ENCODE results near the gene PSMC3.

The PSMC3 gene

GRCh38 chr11:47426062-47426956 is at the start of gene PSMC3:
Gene PSMC3 (minus strand): TSS chr11:47426439. CDS start chr11:47426279, 160 bp downstream.
- peak; percentile 99 for DNase-seq (ENCODE audit: low read depth, low spot score)

- no peak for DNase-seq (ENCODE audit: low read depth, low spot score)
Observed at GRCh38 chr11:47470671-47471070, 44.4 kb upstream of the PSMC3 start.

GRCh38 chr11:47469361-47470179 is 43.3 kb upstream of the PSMC3 start:
- no peak for DNase-seq (ENCODE audit: low read depth, low spot score)

- peak; percentile 27 for DNase-seq (ENCODE audit: low read depth, low spot score)
Observed at GRCh38 chr11:47468598-47469214, 42.5 kb upstream of the PSMC3 start.

GRCh38 chr11:47467357-47467756 is 41.1 kb upstream of the PSMC3 start:
- no peak for DNase-seq (ENCODE audit: low read depth, low spot score)

GRCh38 chr11:47466701-47467250 is 40.5 kb upstream of the PSMC3 start:
- DNase-seq (ENCODE audit: low read depth, low spot score): peak; percentile 67

GRCh38 chr11:47466201-47466600 is 40.0 kb upstream of the PSMC3 start:
- DNase-seq (ENCODE audit: low read depth, low spot score): no peak

- peak; percentile 40 for DNase-seq (ENCODE audit: low read depth, low spot score)
Observed at GRCh38 chr11:47464483-47464882, 38.2 kb upstream of the PSMC3 start.

GRCh38 chr11:47461876-47462275 is 35.6 kb upstream of the PSMC3 start:
- no peak for DNase-seq (ENCODE audit: low read depth, low spot score)

- DNase-seq (ENCODE audit: low read depth, low spot score): no peak
Observed at GRCh38 chr11:47460571-47461235, 34.5 kb upstream of the PSMC3 start.

GRCh38 chr11:47454258-47454671 is 28.0 kb upstream of the PSMC3 start:
- DNase-seq (ENCODE audit: low read depth, low spot score): peak; percentile 90

- DNase-seq (ENCODE audit: low read depth, low spot score): no peak
Observed at GRCh38 chr11:47453365-47453764, 27.1 kb upstream of the PSMC3 start.

- DNase-seq (ENCODE audit: low read depth, low spot score): no peak
Observed at GRCh38 chr11:47451990-47452389, 25.8 kb upstream of the PSMC3 start.

GRCh38 chr11:47451436-47451835 is 25.2 kb upstream of the PSMC3 start:
- no peak for DNase-seq (ENCODE audit: low read depth, low spot score)

GRCh38 chr11:47449541-47449940 is 23.3 kb upstream of the PSMC3 start:
- no peak for DNase-seq (ENCODE audit: low read depth, low spot score)

GRCh38 chr11:47448566-47449427 is 22.6 kb upstream of the PSMC3 start, which contains the start of gene RAPSN:
Gene RAPSN (minus strand): TSS chr11:47449136. CDS start chr11:47448964, 172 bp downstream.
- DNase-seq (ENCODE audit: low read depth, low spot score): no peak

- DNase-seq (ENCODE audit: low read depth, low spot score): no peak
Observed at GRCh38 chr11:47447906-47448305, 21.7 kb upstream of the PSMC3 start.

GRCh38 chr11:47446833-47447232 is 20.6 kb upstream of the PSMC3 start:
- DNase-seq (ENCODE audit: low read depth, low spot score): no peak

- DNase-seq (ENCODE audit: low read depth, low spot score): no peak
Observed at GRCh38 chr11:47445840-47446239, 19.6 kb upstream of the PSMC3 start.

GRCh38 chr11:47443817-47444216 is 17.6 kb upstream of the PSMC3 start:
- DNase-seq (ENCODE audit: low read depth, low spot score): no peak
